B cell (primary cell): Measurements from ENCODE around the gene HOXA9. TPM values are rescaled to one million over a fixed set of nuclear protein-coding genes. Genes with fewer than 3 reads are reported as not detected.

Source experiments
- ATAC-seq: fragments of 200-7000 bp; cut with Tn5 transposase; one replicate; pipeline ENCODE4 v1.10.0; 2021; ENCODE audit warnings: low read depth, mild to moderate bottlenecking, moderate number of reproducible peaks, moderate library complexity
- CTCF ChIA-PET: fragments of 350-600 bp; sonication (Branson Sonifier 250); formaldehyde crosslinking; loops from one replicate; lab custom pipeline; 2021; ENCODE audit warnings: antibody characterized with exemption, inconsistent platforms; lab: Charles Lee
- POLR2A ChIA-PET: fragments of 350-600 bp; sonication (Branson Sonifier 250); formaldehyde crosslinking; loops from one replicate; lab custom pipeline; 2021; ENCODE audit warnings: antibody characterized with exemption; lab: Charles Lee
- DNase-seq: peaks from one replicate; pipeline ENCODE4 v3.0.0; 2013
- H2AFZ ChIP-seq: 2 replicates; pipeline ENCODE4 v1.6.1; 2012; ENCODE audit warnings: mild to moderate bottlenecking, low read depth, low read length; ENCODE audit not compliant: insufficient read depth, poor library complexity, severe bottlenecking
- H3K27ac ChIP-seq, 2 donors: 1 replicate in 1 of 2; 2 replicates in 1 of 2; pipeline ENCODE4 v1.5.1; 2012 to 2013; ENCODE audit warnings: low read length in 2 of 2, mild to moderate bottlenecking in 2 of 2, moderate library complexity in 1 of 2
- H3K27me3 ChIP-seq, 4 experiments: fragments of 200-600 bp in 1 of 4; sonication (generic) in 1 of 4; replicated peaks in 1 of 4; 1 replicate in 2 of 4; 2 replicates in 2 of 4; pipeline versions ENCODE4 v1.6.1 to v1.7.0; 2013 to 2016; ENCODE audit warnings: low read length in 3 of 4, mild to moderate bottlenecking in 2 of 4, mixed read lengths in 1 of 4, moderate library complexity in 1 of 4; ENCODE audit not compliant: insufficient read depth in 4 of 4, control insufficient read depth in 3 of 4; ENCODE audit errors: control extremely low read depth in 1 of 4
- H3K36me3 ChIP-seq, 2 experiments: replicated peaks in 1 of 2; 1 replicate in 1 of 2; 2 replicates in 1 of 2; pipeline versions ENCODE4 v1.6.1 to v1.7.1; 2013; ENCODE audit warnings: low read length in 1 of 2; ENCODE audit not compliant: insufficient read depth in 2 of 2, control insufficient read depth in 1 of 2; ENCODE audit errors: control extremely low read depth in 1 of 2, extremely low read depth in 1 of 2
- H3K4me1 ChIP-seq, 2 donors: fragments of 200-600 bp in 1 of 2; sonication (generic) in 1 of 2; 1 replicate in 1 of 2; 2 replicates in 1 of 2; pipeline versions ENCODE4 v1.5.1 to v1.6.1; 2013 to 2017; ENCODE audit warnings: low read length in 2 of 2; ENCODE audit not compliant: control insufficient read depth in 2 of 2, insufficient read depth in 2 of 2
- H3K4me2 ChIP-seq: replicated peaks from 2 replicates; pipeline ENCODE3; 2012; ENCODE audit warnings: mild to moderate bottlenecking, low read depth, low read length; ENCODE audit not compliant: poor library complexity, severe bottlenecking
- H3K4me3 ChIP-seq, 5 experiments: fragments of 200-600 bp in 1 of 5; sonication (generic) in 1 of 5; 1 replicate in 3 of 5; 2 replicates in 2 of 5; pipeline versions ENCODE4 v1.5.1 to v1.7.0; 2011 to 2016; ENCODE audit warnings: low read length in 4 of 5, mild to moderate bottlenecking in 4 of 5, low read depth in 2 of 5, control low read depth in 1 of 5, moderate library complexity in 1 of 5; ENCODE audit not compliant: insufficient read depth in 1 of 5; ENCODE audit errors: control extremely low read depth in 1 of 5, extremely low read depth in 1 of 5
- H3K79me2 ChIP-seq: fragments of 200-600 bp; sonication (generic); one replicate; pipeline ENCODE4 v1.6.0; 2016; ENCODE audit warnings: low read length; ENCODE audit not compliant: control insufficient read depth, insufficient read depth
- H3K9ac ChIP-seq: fragments of 200-600 bp; sonication (generic); 2 replicates; pipeline ENCODE4 v1.6.1; 2017; ENCODE audit warnings: mild to moderate bottlenecking, low read length, moderate library complexity
- H3K9me3 ChIP-seq, 3 donors: one replicate each; pipeline versions ENCODE4 v1.6.1 to v1.7.1; 2013; ENCODE audit warnings: low read length in 2 of 3; ENCODE audit not compliant: control insufficient read depth in 2 of 3, insufficient read depth in 1 of 3; ENCODE audit errors: control extremely low read depth in 1 of 3
- H4K20me1 ChIP-seq: 2 replicates; pipeline ENCODE4 v1.6.0; 2012; ENCODE audit warnings: mild to moderate bottlenecking, low read length; ENCODE audit not compliant: insufficient read depth, control insufficient read depth, poor library complexity, severe bottlenecking
- H3K27ac Mint-ChIP-seq: one replicate; pipeline ENCODE4 v1.8.0; 2021; ENCODE audit warnings: mixed read lengths
- H3K27me3 Mint-ChIP-seq: one replicate; pipeline ENCODE4 v1.8.0; 2021; ENCODE audit warnings: mixed read lengths
- H3K4me1 Mint-ChIP-seq: one replicate; pipeline ENCODE4 v1.8.0; 2021; ENCODE audit warnings: mixed read lengths
- H3K4me3 Mint-ChIP-seq: one replicate; pipeline ENCODE4 v1.8.0; 2021; ENCODE audit warnings: mixed read lengths
- H3K9me3 Mint-ChIP-seq: one replicate; pipeline ENCODE4 v1.8.0; 2022; ENCODE audit warnings: mixed read lengths; ENCODE audit not compliant: insufficient read depth
- EZH2 ChIP-seq: IDR thresholded peaks from 2 replicates; pipeline ENCODE4 v1.6.1; 2012; ENCODE audit warnings: borderline replicate concordance, low read depth, mild to moderate bottlenecking, moderate library complexity, low read length; ENCODE audit not compliant: insufficient read depth, poor library complexity, severe bottlenecking
- WGBS: methylation state at CpG from one replicate; pipeline ENCODE4 v1.1.5; 2013; ENCODE audit warnings: missing lambda C conversion rate; ENCODE audit not compliant: insufficient coverage; 5-methylcytosine and 5-hydroxymethylcytosine counted together
- intact Hi-C: fragments of 100-400 bp; cut with micrococcal nuclease; formaldehyde crosslinking; loops from one replicate; pipeline ENCODE4 v1.10.0; 2022
- polyA plus RNA-seq: library from polyadenylated mRNA; depleted of rRNA; stranded (reverse); fragments of >200 nt; gene quantifications from 2 replicates; pipeline ENCODE4 v1.2.3, GENCODE V29; 2012
- total RNA-seq, 2 donors: library from RNA; stranded (reverse); fragments of 120-200 nt in 1 of 2; gene quantifications; 1 replicate in 1 of 2; 2 replicates in 1 of 2; pipeline versions ENCODE4 v1.2.3 to v1.2.4, GENCODE V29; 2013 to 2022
- TF ChIP-seq, protein P1 (sequence below): fragments of 200-600 bp; IDR thresholded peaks from one replicate; pipeline ENCODE4 v1.8.0; 2022; ENCODE audit warnings: antibody characterized with exemption, mild to moderate bottlenecking

The HOXA9 gene
- total and polyA plus RNA-seq, 2 donors (not counting 1 experiment from before 2014, with no cell fraction given): 0.07 TPM; not detected in 1

GRCh38 chr7:27162561-27163287 is 2.6 kb downstream of the HOXA9 start:
- Histone ChIP-seq H2AFZ (no peak overlapping the region), H4K20me1 (peaks cover 4% of the 10 kb centered on the region), H3K36me3 (no peaks in the 10 kb centered on the region), H3K27ac (no peak overlapping the region), H3K9ac (no peak overlapping the region), H3K4me3 (no peak overlapping the region), H3K4me2 (no peak overlapping the region), H3K4me1 (peaks cover 53 to 61% of the 10 kb centered on the region in 2 donors), H3K9me3 (peaks cover 0 to 73% (median 12%) of the 10 kb centered on the region in 3 donors), H3K27me3 (peaks cover 0 to 89% (median 73%) of the 10 kb centered on the region in 4 experiments), H3K79me2 (no peaks in the 10 kb centered on the region)
- H3K4me3 Mint-ChIP-seq: no peak overlapping the region
- POLR2A ChIA-PET: no interaction called here
- ATAC-seq: no peak
- H3K27me3 Mint-ChIP-seq: peaks cover 69% of the 10 kb centered on the region
- peaks cover 33% of the 10 kb centered on the region for H3K4me1 Mint-ChIP-seq
- intact Hi-C loops: loop anchor here (5.0 to 10.0 kb wide), 3 partner anchors 888 to 1085 kb away; no protein-coding TSS in a partner anchor
- no CpG with 5 or more reads among the region's 7 CpGs for WGBS
- no peak overlapping the region for H3K27ac Mint-ChIP-seq
- no peaks in the 10 kb centered on the region for H3K9me3 Mint-ChIP-seq
- TF ChIP-seq, protein P1, sequence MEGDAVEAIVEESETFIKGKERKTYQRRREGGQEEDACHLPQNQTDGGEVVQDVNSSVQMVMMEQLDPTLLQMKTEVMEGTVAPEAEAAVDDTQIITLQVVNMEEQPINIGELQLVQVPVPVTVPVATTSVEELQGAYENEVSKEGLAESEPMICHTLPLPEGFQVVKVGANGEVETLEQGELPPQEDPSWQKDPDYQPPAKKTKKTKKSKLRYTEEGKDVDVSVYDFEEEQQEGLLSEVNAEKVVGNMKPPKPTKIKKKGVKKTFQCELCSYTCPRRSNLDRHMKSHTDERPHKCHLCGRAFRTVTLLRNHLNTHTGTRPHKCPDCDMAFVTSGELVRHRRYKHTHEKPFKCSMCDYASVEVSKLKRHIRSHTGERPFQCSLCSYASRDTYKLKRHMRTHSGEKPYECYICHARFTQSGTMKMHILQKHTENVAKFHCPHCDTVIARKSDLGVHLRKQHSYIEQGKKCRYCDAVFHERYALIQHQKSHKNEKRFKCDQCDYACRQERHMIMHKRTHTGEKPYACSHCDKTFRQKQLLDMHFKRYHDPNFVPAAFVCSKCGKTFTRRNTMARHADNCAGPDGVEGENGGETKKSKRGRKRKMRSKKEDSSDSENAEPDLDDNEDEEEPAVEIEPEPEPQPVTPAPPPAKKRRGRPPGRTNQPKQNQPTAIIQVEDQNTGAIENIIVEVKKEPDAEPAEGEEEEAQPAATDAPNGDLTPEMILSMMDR: no peak
- no peak for TF ChIP-seq EZH2
- peak; percentile 11 for DNase-seq
- CTCF ChIA-PET: interaction anchor here (0.6 to 4.0 kb wide), 22 partner anchors 13 to 1311 kb away, joined by 3 to 122 read pairs (median 4); partner anchors contain the start of genes HOXA3, HOXA5 and HOXA6
